Inferior parietal cortex (tissue), 1 donor: ENCODE measurements around the gene ACY1.
"Not testable (repeated sequence)": the region's sequence is repeated elsewhere in the genome, so short reads cannot be mapped to it uniquely, and the experiment has no call there.

Experiments
- DNase-seq: peaks from one replicate; pipeline ENCODE4 v3.0.0-alpha.2; 2016; ENCODE audit errors: extremely low spot score

Gene ACY1

DNA sequence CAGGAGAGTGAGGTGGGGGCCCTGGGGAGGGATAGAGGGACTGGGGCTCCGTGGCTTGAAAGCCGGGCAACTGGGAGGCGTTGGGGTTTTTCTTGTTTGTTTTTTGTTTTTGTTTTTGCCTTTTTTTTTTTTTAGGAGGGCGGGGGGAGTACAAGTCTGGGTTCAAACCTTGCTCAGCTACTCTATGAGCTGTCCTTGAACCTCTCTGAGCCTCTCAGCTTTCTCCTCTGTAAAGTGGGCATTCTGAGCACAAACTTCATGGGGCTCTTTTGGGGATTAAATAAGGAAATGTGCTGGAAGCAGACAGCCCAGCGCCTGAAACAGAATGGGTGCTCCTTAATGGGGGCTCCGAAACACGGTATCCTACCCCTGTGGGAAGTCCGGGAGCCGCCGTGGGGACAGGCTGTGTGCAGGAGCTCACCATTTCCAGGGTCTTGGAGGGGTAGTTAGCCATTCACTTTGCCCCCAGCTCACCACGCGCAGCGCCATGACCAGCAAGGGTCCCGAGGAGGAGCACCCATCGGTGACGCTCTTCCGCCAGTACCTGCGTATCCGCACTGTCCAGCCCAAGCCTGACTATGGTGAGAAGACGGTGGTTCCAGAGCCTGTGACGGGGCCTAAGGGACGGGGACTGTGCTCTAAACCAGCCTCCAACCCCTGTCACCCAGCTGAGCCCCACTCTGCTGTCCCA is 388 bp downstream of the ACY1 start:
- DNase-seq = no peak

GRCh38 chr3:51984269-51984647 is 923 bp downstream of the ACY1 start:
- DNase-seq = no peak

GRCh38 chr3:51985063-51985462 is 1.7 kb downstream of the ACY1 start:
- DNase-seq = no peak

GRCh38 chr3:51986010-51986947 is 2.9 kb downstream of the ACY1 start:
- no peak for DNase-seq

- no peak for DNase-seq
These were observed 4.2 kb downstream of the ACY1 start for GRCh38 chr3:51987568-51987967.

DNA sequence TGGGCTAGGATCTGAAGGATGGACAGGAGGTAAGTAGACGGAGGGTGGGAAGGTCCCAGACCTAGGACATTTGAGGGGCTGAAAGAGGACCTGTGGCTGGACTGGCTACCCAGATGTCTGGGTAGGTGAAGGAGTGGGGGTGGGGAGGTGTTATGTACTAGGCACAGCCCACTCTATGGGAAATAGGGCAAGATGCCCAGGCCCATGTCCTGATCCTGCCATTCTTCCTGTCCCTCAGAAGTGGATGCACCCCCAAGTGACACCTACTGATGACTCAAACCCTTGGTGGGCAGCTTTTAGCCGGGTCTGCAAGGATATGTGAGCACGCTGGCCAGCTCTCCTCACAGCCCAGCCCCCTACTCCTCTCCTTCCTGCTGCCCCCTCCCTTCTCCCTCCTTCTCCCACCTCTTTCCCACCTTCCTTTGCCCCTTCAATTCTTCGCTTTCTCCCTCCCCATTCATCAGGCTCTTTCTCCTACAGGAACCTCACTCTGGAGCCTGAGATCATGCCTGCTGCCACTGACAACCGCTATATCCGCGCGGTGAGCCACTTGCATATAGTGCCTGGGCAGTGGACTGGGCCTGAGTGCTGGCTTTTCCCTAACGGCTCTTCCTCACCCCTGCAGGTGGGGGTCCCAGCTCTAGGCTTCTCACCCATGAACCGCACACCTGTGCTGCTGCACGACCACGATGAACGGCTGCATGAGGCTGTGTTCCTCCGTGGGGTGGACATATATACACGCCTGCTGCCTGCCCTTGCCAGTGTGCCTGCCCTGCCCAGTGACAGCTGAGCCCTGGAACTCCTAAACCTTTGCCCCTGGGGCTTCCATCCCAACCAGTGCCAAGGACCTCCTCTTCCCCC is 5.2 kb downstream of the ACY1 start:
- no peak for DNase-seq

GRCh38 chr3:51990501-51990971 is 7.2 kb downstream of the ACY1 start:
- DNase-seq = not testable (repeated sequence)

DNA sequence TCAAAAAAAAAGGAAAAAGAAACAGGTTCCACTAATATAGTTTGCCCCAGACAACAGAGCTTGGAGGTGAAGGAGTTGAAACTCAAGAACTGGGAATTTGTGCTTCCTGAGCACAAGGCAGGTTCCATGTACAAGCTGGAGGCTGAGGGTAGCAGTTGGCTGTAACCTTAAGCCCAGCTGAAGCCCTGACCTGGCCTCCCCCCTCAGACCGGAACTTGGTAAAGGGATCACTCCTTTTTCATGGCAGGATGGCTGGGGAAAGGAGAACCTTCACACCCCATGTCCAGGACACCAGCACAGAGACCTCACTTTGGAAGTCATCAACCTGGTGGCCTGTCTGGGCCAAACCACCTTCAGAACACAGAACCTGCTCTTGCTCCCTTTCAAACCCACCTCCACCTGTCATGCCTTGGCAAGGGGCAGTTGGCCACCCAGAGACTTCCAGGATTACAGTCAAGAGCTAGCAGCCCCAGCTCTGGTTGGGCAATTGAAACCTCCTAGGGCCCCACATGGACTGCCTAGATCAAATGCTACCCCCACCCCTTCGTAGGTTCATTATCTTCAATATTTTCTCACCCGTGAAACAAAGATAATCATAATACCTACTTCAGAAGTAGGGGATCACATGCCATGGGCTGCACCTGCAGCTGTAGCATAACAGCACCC is 8.8 kb downstream of the ACY1 start:
- DNase-seq = no peak

DNA sequence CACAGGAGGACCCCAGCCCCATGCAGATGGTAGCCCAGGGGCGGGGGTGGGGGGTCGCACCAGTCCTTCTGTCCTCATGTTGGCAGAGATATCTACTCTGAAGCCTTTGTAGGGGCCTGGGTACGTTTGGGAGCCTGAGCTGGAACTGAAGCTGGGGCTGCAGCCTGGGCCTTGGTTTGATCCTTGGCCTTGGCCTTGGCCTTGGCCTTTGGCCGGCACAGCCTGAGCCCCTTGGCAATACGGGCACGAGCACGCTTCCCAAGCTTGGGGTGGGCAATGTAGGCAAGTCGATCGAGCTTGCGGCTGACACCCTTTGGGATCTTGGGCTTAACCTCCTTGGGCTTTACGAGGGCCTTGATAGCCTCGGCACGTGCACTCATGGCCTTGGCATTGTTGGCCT is 10.3 kb downstream of the ACY1 start:
- not testable (repeated sequence) for DNase-seq

DNA sequence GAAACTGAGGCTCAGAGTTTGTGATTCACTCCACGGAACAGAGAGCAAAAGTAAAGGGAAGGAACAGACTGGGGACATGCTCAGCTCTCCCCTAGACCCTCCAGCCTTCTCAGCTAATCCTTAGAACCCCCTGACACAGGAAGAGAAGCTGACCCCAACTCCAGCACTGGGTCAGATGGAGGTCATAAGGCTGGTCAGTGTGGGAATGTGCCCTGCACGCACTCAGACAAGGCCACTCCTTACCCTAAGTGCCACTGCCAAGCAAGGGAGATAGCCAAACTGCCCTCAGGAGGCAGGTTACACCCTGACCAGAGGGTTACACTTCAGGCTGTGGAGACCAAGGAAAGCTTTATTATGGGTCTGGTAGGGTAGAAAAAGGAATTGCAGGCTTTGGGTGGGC is 11.2 kb downstream of the ACY1 start:
- no peak for DNase-seq

GRCh38 chr3:51995346-51996163 is 12.2 kb downstream of the ACY1 start, which contains the start of gene RPL29:
Gene RPL29 (minus strand): TSS chr3:51995895. CDS start chr3:51995461, 434 bp downstream.
- peak; percentile 95 for DNase-seq

GRCh38 chr3:51997172-51997571 is 13.8 kb downstream of the ACY1 start:
- no peak for DNase-seq

DNA sequence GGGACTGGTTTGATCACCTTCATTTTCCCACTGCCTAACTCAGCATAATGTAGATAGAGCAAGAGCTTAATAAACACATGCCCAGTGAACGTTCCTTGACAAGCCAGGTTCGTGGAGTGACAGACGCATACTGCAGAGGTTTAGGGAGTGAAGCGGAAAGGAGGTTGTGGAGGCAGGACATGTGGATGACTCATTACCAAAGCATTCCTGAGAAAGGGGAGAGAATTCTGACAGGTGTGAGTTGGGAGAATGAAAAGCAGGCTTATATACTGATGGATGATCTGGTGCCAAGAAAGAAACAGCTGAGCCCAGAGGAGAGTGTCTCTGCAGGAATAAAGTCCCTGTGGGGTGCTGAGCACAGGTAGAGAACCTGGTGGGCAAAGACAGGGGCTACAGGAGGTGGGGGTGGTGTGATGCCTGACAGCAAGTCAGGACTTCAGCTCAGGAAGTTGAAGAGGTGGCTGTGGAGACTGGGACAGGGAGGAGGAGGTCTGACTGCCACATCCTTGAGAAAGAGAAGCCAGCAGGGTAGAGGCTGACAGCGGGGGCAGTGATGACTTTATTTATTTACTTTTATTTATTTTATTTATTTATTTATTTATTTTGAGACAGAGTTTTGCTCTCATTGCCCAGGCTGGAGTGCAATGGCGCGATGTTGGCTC is 14.7 kb downstream of the ACY1 start:
- no peak for DNase-seq

DNA sequence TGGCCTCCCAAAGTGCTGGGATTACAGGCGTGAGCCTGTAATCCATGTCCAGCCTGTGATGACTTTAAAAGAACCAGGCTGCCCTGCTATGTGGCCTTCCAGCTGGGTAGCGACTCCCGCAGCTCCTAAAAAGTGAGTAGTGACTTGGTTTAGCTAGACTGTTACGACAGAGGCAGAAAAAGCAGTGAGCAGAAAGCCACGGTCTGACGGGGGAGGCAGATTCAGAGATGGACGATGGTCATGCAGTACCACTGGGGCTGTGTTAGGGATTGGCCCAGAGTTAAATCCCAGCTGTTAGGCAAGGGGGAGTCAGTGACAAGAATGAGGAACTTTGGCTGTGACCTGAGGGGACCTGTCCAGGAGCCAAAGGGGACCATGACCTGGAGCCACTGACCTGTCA is 15.4 kb downstream of the ACY1 start:
- DNase-seq = no peak

GRCh38 chr3:51999846-52000245 is 16.5 kb downstream of the ACY1 start:
- no peak for DNase-seq

DNA sequence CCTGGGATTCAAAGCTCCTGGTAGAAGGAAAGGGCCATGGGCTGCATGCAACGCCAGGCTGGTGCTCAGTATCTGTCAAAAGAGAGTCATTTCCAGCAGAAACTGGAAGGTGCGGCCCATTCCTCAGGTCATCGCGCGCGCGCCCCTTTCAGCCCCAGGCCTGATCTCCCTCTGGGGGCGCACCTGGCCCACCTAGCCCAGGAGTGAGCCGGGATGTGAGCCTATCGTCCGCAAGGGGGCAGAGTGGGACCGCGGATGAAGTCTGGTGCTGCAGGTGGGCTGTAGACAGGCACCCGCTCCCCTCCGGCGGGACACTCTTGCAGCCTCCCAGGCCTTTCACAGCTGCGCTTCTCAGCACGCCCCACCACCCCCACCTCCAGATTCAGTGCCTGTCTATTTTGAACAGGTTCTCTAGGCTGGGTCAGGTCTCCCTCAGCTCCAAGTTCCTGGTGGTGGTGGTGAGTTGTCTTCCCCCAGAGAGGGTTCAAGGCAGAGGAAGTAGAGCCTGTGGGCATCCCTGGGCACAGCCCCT is 18.2 kb downstream of the ACY1 start:
- peak; percentile 79 for DNase-seq

DNA sequence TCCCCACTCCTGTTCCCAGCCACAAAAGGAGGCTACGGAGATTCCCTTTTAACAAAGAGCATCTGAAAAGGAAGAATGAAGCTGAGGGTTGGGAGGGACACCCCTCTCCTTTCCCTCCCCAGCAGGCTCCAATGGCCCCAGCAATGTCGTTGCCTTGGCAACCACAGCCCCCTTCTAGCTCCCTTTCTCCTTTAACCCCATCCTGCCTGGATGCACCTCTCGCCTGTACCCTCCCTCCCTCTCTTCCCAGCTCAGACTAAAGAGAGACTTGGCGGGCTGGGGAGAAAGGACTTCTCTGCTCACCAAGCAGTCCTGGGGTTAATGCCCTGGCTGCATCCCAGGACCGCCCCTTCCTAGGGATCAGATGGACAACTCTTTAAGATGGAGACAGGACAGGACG is 19.4 kb downstream of the ACY1 start:
- no peak for DNase-seq

- peak; percentile 73 for DNase-seq
These were observed 20.9 kb downstream of the ACY1 start for GRCh38 chr3:52004163-52004787.

DNA sequence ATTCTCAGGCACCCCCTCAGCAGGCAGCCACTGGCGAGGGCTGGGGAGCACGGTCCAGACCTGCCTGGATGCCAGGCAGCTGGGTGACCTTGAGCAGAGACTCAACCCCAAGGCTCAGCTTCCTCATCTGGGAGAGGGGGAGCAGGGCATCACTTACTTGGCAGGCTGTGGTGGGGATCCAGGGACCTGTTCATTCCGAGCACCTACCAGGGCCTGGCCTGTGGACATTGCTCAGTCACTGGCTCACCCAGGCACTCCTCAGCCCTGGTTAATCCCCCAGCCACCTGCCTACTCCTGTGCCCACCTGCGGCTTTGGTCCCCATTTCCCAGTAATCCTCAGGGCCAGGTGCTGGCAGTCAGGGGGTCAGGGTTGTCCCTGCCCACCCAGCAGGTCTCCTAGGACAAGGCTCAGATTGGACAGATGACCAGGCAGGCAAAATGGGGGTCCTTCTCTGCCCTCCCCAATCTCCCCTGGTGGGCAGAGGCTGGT is 21.6 kb downstream of the ACY1 start:
- no peak for DNase-seq
